GM12801 (cell line): Measurements from ENCODE around the gene PLXND1.

Experiments used
- CTCF ChIP-seq: IDR thresholded peaks from one replicate; pipeline ENCODE4 v1.5.1; 2011; ENCODE audit warnings: control low read depth; ENCODE audit not compliant: insufficient read length; ENCODE audit errors: extremely low read depth

Gene PLXND1

GRCh38 chr3:129587566-129588210 is 18.8 kb downstream of the PLXND1 start:
- TF ChIP-seq CTCF, result no peak

GRCh38 chr3:129586746-129587430 is 19.6 kb downstream of the PLXND1 start:
- TF ChIP-seq CTCF, result no peak

- TF ChIP-seq CTCF, result no peak
Measured at GRCh38 chr3:129585949-129586657, 20.4 kb downstream of the PLXND1 start.

- TF ChIP-seq CTCF, result no peak
Measured at GRCh38 chr3:129584631-129585030, 21.8 kb downstream of the PLXND1 start.

- no peak for TF ChIP-seq CTCF
Measured at GRCh38 chr3:129583289-129583688, 23.2 kb downstream of the PLXND1 start.

- TF ChIP-seq CTCF, result no peak
Measured at GRCh38 chr3:129582799-129583198, 23.7 kb downstream of the PLXND1 start.

- no peak for TF ChIP-seq CTCF
Measured at GRCh38 chr3:129581623-129582022, 24.9 kb downstream of the PLXND1 start.
